ENCODE measurements around the gene CMPK2.
"Not testable (repeated sequence)": the region's sequence is repeated elsewhere in the genome, so short reads cannot be mapped to it uniquely, and the experiment has no call there.

Gene CMPK2

DNA sequence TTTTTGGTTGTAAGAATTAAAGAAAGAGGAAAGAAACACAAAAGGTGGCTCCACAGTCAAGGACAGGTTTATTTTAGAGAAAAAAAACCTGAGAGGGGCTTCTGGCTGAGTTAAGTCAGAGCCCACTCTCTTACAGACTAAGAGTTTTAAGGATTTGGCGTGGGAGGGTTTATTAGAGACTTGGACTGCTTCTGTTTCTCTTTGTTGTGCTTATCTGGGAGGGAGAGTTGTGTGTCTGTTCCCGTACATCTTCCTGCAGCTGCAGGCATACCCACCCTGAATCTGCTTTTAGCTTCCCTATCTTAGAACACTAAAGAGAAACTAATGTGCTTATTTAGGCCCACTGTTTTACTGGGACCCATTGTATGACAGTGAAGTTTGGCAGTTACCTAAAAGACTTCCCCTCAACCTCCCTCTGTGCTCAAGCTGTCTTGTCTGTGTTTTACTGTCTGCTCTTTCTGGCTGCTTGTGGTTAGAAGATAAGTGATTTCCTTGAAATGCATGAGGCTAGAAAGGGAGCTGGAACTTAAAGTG, 14.6 kb upstream of the CMPK2 start:
- no peak for DNase-seq (ENCODE audit: low spot score)

DNA sequence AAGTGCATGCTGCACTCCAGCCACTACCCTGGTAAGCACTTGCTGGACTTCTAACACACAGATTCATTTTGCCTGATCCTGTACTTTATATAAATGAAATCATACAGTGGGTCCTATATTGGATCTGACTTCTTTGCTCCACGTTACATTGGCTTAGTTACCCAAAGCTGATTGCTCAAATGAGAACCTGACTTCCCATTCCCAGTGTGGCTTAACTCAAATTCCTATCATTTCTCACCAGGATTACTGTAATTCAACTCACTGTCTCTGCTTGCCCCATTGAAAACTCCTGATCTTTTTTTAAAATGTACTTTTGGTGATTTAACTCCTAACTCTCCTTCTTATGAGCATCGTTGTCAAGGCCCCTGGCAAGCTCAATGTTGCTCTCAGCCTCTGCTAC, 13.3 kb upstream of the CMPK2 start:
- DNase-seq (ENCODE audit: low spot score), result no peak

DNA sequence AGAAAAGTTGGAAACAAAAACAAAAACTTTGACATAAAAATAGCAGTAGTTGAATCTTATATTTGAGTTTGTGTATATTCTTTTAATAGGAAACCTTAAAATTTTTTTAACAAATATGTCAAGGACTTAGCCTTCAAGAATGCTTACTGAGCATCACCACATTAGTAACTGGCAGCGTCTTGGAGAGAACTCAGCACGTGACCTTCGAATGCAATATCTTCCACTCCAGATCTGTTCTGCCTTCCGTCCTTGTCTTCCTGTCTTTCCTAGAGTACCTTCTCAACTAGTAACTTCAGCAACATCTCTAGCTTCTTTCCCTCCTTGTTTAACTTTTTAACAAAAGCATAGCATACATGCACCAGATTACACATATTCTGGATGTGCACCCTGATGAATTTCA, 12.8 kb upstream of the CMPK2 start:
- DNase-seq (ENCODE audit: low spot score), result no peak

DNA sequence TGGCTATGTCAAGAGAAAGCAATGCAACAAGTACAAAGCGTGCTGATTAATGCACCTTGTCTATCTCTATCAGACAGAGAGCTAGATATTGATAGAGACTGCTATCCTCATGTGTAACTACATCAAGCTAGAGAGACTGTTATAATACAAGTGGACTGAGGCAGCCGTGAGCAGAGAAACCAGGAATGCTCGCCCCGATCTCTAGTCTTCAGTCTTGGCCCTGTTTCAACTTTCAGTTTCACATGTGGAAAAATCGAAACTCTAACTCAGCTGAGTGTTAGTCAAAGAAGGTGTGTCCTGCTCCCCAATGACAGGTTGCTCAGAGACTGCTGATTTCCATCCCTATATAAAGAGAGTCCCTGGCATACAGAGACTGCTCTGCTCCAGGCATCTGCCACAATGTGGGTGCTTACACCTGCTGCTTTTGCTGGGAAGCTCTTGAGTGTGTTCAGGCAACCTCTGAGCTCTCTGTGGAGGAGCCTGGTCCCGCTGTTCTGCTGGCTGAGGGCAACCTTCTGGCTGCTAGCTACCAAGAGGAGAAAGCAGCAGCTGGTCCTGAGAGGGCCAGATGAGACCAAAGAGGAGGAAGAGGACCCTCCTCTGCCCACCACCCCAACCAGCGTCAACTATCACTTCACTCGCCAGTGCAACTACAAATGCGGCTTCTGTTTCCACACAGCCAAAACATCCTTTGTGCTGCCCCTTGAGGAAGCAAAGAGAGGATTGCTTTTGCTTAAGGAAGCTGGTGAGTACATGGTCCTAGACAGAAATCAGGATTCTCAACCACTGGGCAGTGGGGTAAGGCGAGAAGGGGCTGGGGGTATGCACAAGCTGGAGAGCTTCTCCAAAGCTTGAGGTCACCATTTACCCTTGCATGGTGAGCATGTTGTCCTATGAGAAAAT, 11.9 kb upstream of the CMPK2 start, which contains the start of gene RSAD2:
TSS of gene RSAD2 (plus strand) at position 376 of the 903 bp plus-strand sequence. CDS start at position 400, 24 bp downstream.
- peak; percentile 49 for DNase-seq (ENCODE audit: low spot score)

DNA sequence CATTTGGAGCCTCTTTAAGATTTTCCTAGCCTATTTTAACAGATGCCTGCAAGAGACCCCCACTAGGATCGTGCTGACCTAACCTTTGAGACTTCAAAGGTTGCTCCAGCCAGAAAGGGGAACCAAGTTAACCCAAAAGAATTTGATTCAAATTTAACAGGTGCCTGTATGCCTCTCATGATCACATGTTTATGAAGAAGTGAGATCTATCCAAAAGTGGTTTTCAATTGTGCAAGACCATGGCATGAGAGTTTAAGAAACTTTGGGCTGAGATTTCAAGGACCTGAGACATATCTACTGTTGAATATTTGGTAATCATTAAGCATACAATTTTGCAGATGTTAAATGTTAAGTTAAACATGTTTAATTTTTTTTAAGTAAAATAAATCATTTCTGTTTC, 10.6 kb upstream of the CMPK2 start:
- DNase-seq (ENCODE audit: low spot score), result no peak

DNA sequence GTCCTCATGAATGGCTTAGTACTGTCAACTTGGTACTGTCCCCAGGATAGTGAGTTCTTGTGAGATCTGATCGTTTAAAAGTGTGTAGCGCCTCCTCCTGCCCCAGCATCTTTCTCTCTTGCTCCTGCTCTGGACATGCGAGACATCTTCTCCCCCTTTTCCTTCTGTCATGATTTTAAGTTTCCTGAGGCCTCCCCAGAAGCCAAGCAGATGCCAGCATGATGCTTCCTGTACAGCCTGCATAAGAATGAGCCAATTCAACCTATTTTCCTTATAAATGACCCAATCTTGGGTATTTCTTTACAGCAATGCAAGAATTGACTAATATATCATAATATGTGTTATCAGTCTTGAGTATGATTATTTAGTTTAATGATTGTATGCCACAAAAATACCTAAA, 8.3 kb upstream of the CMPK2 start:
- no peak for DNase-seq (ENCODE audit: low spot score)

DNA sequence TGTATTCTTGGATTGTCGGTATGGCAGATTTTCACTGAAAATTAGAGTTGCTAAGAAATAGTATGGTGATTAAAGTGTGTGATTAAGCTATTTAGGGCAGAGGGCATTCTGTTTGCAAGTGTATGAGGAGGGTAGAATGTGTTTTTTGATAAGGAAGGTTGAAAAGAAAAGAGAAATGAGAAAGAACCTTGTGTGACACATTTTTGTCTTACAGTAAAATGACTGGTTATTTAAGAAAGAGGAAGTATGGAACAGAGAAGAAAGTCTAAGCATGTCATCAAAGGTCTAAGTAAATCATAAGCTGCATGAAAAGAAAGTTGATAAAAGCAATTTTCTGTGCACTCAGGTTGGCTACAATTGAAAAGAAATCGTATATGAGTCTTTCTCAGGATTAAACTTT, 6.7 kb upstream of the CMPK2 start:
- DNase-seq (ENCODE audit: low spot score), result no peak

DNA sequence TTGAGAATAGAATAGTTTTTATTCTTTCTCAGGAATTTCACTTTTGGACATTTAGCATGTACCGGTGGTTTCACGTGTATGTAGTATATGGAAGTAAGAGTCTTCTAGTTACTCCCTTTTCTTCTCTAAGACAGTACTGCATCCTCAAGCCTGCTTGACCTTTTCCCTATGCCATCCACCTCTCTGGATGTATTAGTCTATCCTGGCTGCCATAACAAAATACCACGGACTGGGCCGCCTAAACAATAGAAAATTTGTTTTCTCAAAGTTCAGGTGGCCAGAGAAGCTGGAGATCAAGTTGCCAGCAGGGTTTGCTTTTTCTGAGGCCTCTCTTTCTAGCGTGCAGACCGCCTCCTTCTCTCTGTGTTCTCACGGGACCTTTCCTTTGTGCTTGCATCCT, 1.3 kb upstream of the CMPK2 start:
- no peak for DNase-seq (ENCODE audit: low spot score)

DNA sequence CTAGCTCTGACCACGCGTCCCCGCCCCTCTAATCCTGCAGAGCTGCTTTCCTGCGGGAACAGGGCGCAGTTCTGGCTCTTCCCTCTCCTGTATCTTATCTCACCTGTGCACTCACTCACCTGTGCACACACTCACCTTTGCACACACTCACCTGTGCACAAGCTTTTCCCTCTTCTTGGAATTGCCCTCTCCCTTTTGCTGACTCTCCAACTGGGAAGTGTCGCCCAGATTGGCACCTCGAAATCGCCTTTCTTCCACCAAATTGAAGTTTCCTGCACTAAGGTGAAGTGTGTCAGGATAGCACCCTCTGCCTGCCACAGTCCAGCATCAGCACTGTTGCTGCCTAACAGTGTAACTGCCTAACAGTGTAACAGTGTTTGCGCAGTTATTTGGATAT, 566 bp upstream of the CMPK2 start:
- peak; percentile 37 for DNase-seq (ENCODE audit: low spot score)

DNA sequence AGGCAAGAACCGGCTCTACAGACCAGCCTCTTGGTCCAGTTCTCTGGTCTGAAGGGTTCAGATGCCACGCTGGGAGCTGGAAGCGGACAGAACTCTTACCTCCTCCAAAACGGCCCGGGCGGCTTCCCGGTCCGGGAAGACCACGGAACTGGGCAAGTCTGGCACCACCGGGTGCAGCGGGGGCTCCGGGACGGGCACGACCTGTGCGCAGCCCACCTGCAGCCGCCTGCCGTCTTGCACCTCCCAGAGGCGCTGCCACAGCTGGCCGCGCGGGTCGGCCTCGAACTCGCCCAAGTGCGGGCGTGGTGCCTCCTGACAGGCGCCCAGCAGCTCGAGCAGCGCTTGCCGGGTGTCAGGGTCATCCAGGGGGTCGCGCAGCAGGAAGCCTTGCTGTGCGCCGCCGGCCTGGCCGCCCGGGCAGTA, 773 bp downstream of the CMPK2 start:
- DNase-seq (ENCODE audit: low spot score), result no peak

DNA sequence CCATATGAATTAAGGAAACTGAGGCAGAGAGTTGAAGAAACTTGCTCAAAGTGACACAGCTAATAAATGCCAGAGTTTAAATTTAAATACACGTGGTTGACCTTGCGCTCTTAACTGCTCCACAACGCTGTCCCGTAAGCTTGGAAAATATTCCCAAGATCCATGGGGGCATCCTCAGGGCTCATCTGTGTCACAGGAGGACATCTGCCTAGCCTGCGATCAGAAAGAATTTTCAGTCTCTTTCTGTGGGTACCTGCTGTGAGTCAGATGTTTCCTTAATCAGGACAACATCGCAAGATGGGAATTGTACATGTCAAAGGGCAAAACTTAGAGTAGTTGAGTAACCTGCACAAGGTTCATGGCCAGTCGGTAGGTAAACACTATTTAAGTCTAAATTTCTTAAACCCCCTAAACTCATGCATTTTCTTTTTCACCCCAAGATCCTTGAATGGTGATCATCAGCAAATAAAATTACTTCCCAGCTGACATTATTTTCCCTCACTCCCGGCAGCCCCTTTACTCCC, 1.4 kb downstream of the CMPK2 start:
- no peak for DNase-seq (ENCODE audit: low spot score)

DNA sequence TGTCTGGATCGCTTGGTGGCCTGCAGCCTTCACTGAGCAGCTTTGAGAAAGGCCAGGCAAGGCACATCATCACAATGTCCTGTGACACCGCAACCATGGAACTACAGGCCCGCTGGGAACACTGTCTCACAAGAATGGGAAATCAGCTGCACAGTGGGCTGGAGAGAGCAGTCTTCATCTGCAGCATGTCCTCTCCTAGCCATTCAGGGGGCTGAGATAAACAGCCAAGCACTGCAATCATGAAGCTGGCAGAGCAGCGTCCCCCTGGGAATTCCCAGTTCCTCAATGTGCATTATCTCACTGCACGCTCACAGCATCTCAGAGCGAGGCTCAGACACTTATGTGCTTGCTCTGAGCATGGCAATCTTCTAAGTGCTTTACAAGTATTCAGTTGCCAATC, 1.9 kb downstream of the CMPK2 start:
- DNase-seq (ENCODE audit: low spot score), result no peak

DNA sequence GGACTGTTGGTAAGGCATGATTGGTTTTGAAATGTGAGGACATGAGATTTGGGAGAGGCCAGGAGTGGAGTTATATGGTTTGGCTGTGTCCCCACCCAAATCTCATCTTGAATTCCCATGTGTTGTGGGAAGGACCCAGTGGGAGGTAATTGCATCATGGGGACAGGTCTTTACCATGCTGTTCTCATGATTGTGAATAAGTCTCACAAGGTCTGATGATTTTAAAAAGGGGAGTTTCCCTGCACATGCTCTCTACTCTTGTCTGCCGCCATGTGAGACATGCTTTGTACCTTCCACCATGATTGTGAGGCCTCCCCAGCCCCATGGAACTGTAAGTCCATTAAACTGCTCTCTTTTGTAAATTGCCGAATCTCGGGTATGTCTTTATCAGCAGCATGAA, 5.4 kb downstream of the CMPK2 start:
- no peak for DNase-seq (ENCODE audit: low spot score)

DNA sequence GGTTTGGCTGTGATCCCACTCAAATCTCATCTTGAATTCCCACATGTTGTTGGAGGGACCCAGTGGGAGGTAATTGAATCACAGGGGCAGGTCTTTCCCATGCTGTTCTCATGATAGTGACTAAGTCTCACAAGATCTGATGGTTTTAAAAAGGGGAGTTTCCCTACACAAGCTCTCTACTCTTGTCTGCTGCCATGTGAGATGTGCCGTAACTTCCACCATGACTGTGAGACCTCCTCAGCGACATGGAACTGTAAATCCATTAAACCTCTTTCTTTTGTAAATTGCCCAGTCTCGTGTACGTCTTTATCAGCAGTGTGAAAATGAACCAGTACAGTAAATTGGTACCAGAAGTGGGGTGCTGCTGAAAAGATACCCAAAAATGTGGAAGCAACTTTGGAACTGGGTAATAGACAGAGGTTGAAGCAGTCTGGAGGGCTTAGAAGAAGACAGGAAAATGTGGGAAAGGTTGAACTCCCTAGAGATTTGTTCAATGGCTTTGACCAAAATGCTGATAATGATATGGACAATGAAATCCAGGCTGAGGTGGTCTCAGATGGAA, 7.2 kb downstream of the CMPK2 start:
- DNase-seq (ENCODE audit: low spot score), result not testable (repeated sequence)

DNA sequence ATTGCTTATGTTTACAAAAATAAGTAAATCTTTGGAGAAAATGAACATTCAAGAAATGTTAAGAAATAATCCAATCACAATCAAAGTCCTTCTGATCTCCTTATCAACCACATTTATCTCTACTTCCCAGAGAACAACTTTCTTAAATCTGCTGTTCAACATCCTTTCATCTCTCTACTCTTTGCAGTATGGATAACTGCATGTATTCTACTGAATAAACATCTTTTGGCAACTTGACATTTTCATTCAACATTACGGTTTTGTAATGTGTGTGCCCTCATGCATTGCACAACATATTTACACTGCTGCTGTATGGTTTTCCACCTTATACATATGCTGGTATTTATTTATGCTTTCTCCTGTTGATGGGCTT, 9.2 kb downstream of the CMPK2 start:
- no peak for DNase-seq (ENCODE audit: low spot score)

DNA sequence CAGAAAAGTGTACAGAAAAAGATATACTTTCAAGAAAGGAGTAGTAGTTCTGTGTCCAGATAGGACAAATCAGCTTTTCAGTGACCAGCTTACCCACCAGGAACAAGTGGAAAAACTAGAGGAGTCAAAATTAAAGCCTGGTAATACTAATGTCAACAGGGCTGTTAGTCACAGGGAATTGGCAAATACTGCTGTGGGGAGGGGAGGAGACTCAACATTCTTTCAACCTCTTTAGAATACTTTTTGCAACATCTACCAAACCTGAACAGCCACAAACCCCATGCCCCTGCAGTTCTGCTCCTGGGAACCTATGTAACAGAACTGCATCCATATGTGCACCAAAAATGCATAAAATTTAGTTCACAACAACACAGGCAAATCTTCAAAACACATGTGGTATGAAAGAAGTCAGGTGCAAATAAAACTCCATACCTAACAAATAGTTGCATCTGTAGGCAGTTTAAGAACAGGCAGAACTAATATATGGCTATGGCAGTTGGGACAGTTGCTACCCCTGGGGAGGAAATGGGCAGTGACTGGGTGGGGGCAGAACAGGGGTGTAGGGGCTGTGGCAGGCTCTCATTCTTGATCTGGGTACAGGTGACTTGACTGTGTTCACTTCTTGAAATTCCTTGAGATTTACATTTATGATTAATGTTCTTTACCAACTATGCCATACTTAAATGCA, 9.7 kb downstream of the CMPK2 start:
- DNase-seq (ENCODE audit: low spot score), result no peak

DNA sequence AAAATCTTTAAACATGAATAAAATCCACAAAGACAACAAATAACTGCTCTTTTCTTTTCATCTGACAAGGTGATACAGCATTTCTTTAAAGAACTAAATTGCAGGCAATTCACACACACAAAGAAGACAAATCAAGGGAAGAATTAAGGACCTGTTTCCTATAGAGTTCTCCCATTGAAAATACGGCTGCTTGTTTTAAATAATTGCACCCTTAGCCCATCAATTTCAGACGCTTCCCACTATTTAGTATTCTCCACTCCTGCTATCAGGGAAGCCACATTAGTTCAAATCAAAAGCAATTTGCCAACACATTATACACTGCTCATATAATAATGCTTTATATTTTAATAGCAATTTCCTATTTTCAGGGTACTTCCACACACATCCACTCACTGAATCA, 11.3 kb downstream of the CMPK2 start:
- no peak for DNase-seq (ENCODE audit: low spot score)

DNA sequence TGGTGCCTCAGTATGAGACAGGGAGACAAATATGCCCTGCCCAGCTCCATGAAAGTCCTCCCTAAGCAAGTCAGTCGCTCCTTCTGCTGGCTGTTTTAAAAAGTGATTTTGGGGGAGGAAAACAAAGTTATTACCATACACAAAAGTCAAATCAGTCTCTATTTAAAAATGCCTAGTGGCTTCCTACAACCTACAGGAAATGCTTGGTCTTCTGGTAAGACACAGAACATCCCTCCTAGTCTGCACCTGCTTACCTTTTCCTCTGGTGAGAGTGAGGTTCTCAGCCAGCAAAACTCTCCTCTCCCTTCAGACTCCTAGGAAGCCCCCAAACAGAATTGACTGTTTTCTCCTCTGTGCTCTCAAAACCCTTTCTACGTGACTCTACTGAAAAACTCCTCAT, 13.5 kb downstream of the CMPK2 start:
- no peak for DNase-seq (ENCODE audit: low spot score)

DNA sequence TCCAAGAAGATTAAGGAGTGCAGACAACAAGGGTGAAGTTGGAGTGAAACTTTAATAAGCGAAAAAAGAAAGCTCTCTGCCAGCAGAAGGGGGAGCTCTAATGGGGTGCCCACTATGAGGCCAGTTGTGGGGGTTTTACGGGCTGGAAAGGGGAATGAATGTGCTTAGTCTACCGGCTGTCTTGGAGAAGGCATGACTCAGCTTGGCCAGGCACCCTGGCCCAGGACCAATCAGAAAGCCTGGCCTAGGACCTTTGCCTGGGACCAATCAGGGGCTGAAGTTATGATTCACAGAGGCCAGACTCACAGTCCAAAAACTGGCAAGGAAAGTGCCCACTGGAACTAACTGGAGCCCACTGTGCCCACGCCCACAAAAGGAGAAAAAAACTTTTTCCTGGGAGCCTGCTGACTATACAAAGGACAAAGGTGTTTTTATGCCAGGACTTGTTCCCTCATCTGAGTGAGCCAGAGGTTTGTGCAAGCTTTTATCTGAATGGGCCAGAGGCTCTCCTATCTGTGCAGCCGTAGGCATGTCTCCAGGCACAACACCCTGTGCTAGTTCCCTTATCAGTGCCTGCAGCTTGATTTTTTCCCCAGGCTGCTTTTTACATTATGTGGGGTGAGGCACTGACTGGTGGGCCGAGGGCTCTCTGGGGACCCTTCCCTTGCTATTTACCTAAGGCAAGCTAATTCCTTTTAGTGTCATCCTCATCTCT, 18.6 kb downstream of the CMPK2 start:
- DNase-seq (ENCODE audit: low spot score), result no peak

DNA sequence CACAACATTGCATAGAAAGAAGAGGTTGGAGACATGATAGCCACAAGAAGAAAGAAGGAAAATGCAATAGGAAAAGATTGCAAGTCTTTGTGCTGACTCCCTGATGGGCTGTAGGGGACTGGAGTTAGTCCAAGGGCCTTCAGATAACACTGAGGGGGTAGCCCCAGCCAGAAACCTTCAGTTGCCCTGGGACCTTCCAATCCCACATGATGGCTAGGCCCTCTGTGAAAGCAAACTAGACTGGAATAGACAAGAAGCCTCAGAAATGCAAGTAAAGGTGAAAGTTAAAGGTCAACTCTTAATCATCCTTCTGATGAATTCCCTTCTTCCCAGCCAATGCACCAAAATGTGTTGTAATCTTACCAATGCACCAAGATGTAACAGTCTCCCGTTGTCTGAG, 19.2 kb downstream of the CMPK2 start:
- DNase-seq (ENCODE audit: low spot score), result no peak

DNA sequence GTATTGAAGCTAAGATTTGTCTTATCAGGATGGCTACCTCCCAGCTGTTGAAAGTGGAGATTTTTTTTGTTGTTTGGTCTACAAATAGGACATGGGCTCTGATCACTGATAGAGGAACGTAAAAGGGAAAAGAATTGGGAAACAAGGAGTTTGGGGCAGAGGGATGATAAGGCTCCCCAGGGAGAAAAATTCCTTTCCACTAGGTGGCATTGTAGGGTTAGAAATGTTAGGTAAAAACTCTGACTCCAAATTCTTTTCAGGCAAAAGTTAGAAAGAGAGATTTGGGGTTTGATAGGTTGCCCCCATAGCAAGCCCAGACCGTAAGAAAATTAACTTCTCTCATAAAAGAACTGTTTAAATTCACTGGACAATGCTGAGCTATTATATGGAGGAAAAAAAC, 19.8 kb downstream of the CMPK2 start:
- no peak for DNase-seq (ENCODE audit: low spot score)

DNA sequence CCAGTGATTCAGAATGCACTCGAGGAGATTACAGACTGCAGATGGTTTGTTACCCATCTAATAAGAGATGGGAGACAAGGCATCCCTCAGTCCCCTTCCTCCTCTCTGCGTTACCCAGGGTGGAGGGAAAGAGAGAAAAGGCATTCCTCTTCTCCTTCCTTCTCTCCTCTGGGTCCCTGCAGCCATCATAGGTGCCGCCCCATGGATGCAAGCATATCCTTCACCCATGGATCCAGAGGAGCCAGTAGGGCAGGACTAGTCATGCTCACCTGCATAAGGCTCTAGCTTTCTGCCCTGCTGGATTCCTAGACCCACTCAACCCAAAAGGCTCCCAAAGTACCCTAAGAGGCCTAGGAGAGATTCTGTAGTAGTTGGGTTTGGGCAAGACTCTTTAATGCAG, 20.4 kb downstream of the CMPK2 start:
- DNase-seq (ENCODE audit: low spot score), result no peak

All from SW480 (cell line).